Measurements from ENCODE around the gene FADS2.

DNA sequence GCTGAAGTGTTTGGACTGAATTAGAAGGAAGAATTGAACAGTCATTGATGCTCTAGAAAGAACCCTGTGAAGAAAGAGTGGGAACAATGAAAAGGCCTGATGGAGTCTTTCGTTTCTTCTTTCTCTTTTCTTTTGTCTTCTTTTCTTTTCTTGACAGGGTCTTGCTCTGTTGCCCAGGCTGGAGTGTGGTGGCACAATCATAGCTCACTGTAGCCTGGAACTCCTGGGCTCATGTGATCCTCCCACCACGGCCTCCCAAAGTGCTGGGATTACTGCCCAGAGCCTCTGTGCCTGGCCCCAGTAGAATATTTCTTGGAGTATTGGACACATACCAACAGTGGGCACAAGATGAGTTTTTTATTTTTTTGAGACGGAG, 34.3 kb upstream of the FADS2 start:
- no peak for TF ChIP-seq POLR2A (IDR thresholded peaks at IDR 0.05)
- TF ChIP-seq POLR2AphosphoS5 (IDR thresholded peaks at IDR 0.05): no peak
- TF ChIP-seq CTCF (IDR thresholded peaks at IDR 0.05): no peak
- TF ChIP-seq EP300 (IDR thresholded peaks at IDR 0.05; ENCODE audit: low read depth): no peak

Data from transverse colon (tissue), 4 donors.